Adrenal gland (tissue), 5 donors: Measurements from ENCODE around the gene C3orf70.

Source experiments
- POLR2A ChIP-seq, 2 donors: fragments of 450-650 bp; IDR thresholded peaks; one replicate each; pipeline ENCODE4 v1.6.1; 2017; ENCODE audit warnings: antibody characterized with exemption in 2 of 2, mild to moderate bottlenecking in 2 of 2, moderate library complexity in 1 of 2
- TF ChIP-seq, protein P1 (sequence below), 6 experiments: fragments of 450-650 bp in 4 of 6; fragments of 200-600 bp in 2 of 6; sonication (generic) in 1 of 6; IDR thresholded peaks; 1 replicate in 5 of 6; 2 replicates in 1 of 6; pipeline versions ENCODE4 v1.5.1 to v1.8.0; 2016 to 2021; ENCODE audit warnings: antibody characterized with exemption in 6 of 6, mild to moderate bottlenecking in 2 of 6, moderate library complexity in 1 of 6
- donor health status: DM: no; HTN: no; CAD: no.

DNA sequence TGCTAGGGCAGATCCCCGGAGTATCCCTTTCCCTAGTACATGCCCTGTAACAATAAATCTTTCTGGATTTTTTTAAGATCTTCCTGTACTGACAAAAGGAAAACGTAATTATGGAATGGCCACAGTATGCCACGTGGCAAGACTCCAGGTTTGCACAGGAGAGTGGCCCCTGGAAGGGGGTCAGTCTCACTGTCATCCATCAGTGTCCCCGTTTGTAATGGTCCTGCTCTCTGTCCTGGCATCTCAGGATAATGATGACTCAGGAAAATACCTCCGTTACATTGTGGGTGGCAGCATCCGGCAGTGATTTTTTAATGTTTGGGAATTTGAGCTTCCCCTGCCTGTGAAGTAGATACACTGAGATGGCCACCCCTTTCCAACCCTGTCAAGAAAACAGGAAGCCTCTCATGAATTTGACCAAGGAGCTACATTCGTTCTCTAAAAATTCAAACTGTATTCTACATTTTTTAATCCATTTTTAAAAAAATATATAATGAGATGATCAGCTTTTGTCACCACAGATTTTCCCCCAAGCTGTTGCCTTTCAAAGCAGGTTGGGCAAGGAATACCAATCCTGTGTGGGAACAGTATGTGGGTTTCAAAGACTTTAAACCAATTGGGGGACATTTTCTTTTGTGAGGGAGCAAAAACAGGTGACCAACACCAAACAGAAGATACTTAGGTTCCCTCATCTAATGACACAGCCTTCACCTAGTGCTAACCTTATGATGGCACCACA, 110.4 kb downstream of the C3orf70 start:
- TF ChIP-seq, protein P1, sequence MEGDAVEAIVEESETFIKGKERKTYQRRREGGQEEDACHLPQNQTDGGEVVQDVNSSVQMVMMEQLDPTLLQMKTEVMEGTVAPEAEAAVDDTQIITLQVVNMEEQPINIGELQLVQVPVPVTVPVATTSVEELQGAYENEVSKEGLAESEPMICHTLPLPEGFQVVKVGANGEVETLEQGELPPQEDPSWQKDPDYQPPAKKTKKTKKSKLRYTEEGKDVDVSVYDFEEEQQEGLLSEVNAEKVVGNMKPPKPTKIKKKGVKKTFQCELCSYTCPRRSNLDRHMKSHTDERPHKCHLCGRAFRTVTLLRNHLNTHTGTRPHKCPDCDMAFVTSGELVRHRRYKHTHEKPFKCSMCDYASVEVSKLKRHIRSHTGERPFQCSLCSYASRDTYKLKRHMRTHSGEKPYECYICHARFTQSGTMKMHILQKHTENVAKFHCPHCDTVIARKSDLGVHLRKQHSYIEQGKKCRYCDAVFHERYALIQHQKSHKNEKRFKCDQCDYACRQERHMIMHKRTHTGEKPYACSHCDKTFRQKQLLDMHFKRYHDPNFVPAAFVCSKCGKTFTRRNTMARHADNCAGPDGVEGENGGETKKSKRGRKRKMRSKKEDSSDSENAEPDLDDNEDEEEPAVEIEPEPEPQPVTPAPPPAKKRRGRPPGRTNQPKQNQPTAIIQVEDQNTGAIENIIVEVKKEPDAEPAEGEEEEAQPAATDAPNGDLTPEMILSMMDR (IDR thresholded peaks at IDR 0.05), result no peak
- no peak for TF ChIP-seq POLR2A (IDR thresholded peaks at IDR 0.05)
